Peyer's patch (tissue), 4 donors: ENCODE measurements around the gene TMEM120A.

Source experiments
- POLR2A ChIP-seq, 2 donors: fragments of 450-650 bp; IDR thresholded peaks; one replicate each; pipeline ENCODE4 v1.5.1; 2017; ENCODE audit warnings: antibody characterized with exemption in 2 of 2, mild to moderate bottlenecking in 2 of 2, moderate library complexity in 2 of 2
- TF ChIP-seq, protein P1 (sequence below), 6 experiments: fragments of 450-650 bp in 4 of 6; fragments of 200-600 bp in 2 of 6; sonication (generic) in 1 of 6; IDR thresholded peaks; one replicate each; pipeline ENCODE4 v1.5.1; 2017 to 2019; ENCODE audit warnings: antibody characterized with exemption in 6 of 6, mild to moderate bottlenecking in 3 of 6, moderate library complexity in 1 of 6

DNA sequence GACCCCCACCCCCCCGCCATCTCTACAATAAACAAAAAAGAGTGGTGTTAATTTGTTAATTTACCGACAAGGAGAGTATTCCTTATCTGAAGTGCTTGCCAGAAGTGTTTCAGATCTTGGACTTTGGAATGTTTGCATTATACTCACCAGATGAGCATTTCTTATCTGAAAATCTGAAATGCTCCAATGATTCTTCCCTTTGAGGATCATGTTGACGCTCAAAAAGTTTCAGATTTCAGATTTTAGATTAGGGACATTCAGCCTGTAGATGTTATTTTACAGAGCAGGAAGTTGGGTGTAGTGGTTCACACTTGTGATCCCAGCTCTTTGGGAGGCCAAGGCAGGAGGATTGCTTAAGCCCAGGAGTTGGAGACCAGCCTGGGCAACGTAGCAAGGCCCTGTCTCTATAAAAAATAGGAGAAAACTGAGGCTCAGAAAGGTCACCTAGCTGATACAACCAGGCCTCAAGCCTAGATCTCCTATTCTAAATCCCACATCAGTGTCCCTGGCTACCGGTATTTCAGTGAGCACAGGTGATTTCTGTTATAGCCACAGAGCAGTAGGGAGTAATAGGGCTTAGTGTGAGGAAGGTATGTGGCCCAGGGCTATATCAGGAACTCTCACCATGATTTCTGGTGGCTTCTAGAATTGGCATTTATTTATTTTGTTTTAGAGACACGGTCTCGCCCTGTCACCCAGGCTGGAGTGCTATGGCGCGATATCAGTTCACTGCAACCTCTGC, 35.4 kb downstream of the TMEM120A start:
- TF ChIP-seq, protein P1, sequence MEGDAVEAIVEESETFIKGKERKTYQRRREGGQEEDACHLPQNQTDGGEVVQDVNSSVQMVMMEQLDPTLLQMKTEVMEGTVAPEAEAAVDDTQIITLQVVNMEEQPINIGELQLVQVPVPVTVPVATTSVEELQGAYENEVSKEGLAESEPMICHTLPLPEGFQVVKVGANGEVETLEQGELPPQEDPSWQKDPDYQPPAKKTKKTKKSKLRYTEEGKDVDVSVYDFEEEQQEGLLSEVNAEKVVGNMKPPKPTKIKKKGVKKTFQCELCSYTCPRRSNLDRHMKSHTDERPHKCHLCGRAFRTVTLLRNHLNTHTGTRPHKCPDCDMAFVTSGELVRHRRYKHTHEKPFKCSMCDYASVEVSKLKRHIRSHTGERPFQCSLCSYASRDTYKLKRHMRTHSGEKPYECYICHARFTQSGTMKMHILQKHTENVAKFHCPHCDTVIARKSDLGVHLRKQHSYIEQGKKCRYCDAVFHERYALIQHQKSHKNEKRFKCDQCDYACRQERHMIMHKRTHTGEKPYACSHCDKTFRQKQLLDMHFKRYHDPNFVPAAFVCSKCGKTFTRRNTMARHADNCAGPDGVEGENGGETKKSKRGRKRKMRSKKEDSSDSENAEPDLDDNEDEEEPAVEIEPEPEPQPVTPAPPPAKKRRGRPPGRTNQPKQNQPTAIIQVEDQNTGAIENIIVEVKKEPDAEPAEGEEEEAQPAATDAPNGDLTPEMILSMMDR (IDR thresholded peaks at IDR 0.05): no peak
- no peak for TF ChIP-seq POLR2A (IDR thresholded peaks at IDR 0.05)
